Measurements from ENCODE around the gene SFRP4.

The SFRP4 gene

GRCh38 chr7:37899712-37900247, 16.8 kb downstream of the SFRP4 start:
- H3K4me3 ChIP-seq (ENCODE audit: low read length), result no peak overlapping the region
- no peaks in the 10 kb centered on the region for H3F3A ChIP-seq (ENCODE audit: insufficient read depth, low read length)
- H3K9me2 ChIP-seq (replicated peaks; ENCODE audit: insufficient read depth, low read length), result no peaks in the 10 kb centered on the region
- TF ChIP-seq EZH2 (optimal IDR thresholded peaks at IDR 0.05; ENCODE audit: low read depth, low read length) (no peak), CTCF (IDR thresholded peaks at IDR 0.05; ENCODE audit: low read length) (no peak), EZH2phosphoT487 (IDR thresholded peaks at IDR 0.05; ENCODE audit: low read length) (no peak)
- H3K27ac ChIP-seq (ENCODE audit: low read length), result no peak overlapping the region
- no peak overlapping the region for H3K4me2 ChIP-seq (ENCODE audit: low read depth, low read length)
- H3K27me3 ChIP-seq (replicated peaks; ENCODE audit: insufficient read depth, low read length), result no peaks in the 10 kb centered on the region
- H4K20me1 ChIP-seq (ENCODE audit: insufficient read depth, low read length), result no peaks in the 10 kb centered on the region
- no peaks in the 10 kb centered on the region for H3K4me1 ChIP-seq (ENCODE audit: low read length)
- DNase-seq, result no peak
- no peak overlapping the region for H2AFZ ChIP-seq (ENCODE audit: low read length)
- H3K36me3 ChIP-seq (replicated peaks; ENCODE audit: insufficient read depth, low read length), result no peaks in the 10 kb centered on the region
- H3K9ac ChIP-seq (ENCODE audit: low read length), result no peak overlapping the region
- no peaks in the 10 kb centered on the region for H3K79me2 ChIP-seq (ENCODE audit: low read length)
- no peaks in the 10 kb centered on the region for H3K9me3 ChIP-seq (replicated peaks; ENCODE audit: insufficient read depth, low read length)

DNA sequence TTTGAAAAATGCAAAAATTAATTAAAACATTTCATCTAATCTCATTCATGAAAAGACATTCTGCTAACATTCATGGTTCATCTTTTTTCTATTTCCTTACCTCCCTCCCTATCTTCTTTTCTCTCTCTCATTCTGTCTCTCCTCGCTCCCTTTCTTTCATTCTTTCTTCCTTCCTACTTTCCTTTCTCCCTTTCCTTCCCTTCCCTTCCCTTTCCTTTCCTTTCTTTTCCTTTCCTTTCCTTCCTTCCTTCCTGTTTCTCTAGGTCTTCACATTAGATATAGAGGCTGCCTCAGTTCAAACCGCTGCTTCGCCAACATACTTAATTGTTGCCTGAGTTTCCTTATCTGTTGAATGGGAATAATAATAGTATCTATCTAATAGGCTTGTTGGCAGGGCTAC, 21.9 kb downstream of the SFRP4 start:
- no peaks in the 10 kb centered on the region for H3K9me2 ChIP-seq (replicated peaks; ENCODE audit: insufficient read depth, low read length)
- no peaks in the 10 kb centered on the region for H4K20me1 ChIP-seq (ENCODE audit: insufficient read depth, low read length)
- H3K9ac ChIP-seq (ENCODE audit: low read length), result no peak overlapping the region
- H3K27me3 ChIP-seq (replicated peaks; ENCODE audit: insufficient read depth, low read length), result no peaks in the 10 kb centered on the region
- no peak for DNase-seq
- no peaks in the 10 kb centered on the region for H3F3A ChIP-seq (ENCODE audit: insufficient read depth, low read length)
- H3K4me3 ChIP-seq (ENCODE audit: low read length), result no peak overlapping the region
- H2AFZ ChIP-seq (ENCODE audit: low read length), result no peak overlapping the region
- H3K36me3 ChIP-seq (replicated peaks; ENCODE audit: insufficient read depth, low read length), result no peaks in the 10 kb centered on the region
- H3K4me2 ChIP-seq (ENCODE audit: low read depth, low read length), result no peak overlapping the region
- no peak for TF ChIP-seq EZH2 (optimal IDR thresholded peaks at IDR 0.05; ENCODE audit: low read depth, low read length)
- no peak for TF ChIP-seq CTCF (IDR thresholded peaks at IDR 0.05; ENCODE audit: low read length)
- TF ChIP-seq EZH2phosphoT487 (IDR thresholded peaks at IDR 0.05; ENCODE audit: low read length), result no peak
- no peaks in the 10 kb centered on the region for H3K4me1 ChIP-seq (ENCODE audit: low read length)
- H3K27ac ChIP-seq (ENCODE audit: low read length), result no peak overlapping the region
- H3K9me3 ChIP-seq (replicated peaks; ENCODE audit: insufficient read depth, low read length), result no peaks in the 10 kb centered on the region
- no peaks in the 10 kb centered on the region for H3K79me2 ChIP-seq (ENCODE audit: low read length)

GRCh38 chr7:37893359-37893758, 23.3 kb downstream of the SFRP4 start:
- TF ChIP-seq EZH2phosphoT487 (IDR thresholded peaks at IDR 0.05; ENCODE audit: low read length) (no peak), CTCF (IDR thresholded peaks at IDR 0.05; ENCODE audit: low read length) (no peak), EZH2 (optimal IDR thresholded peaks at IDR 0.05; ENCODE audit: low read depth, low read length) (no peak)
- Histone ChIP-seq H3K36me3 (replicated peaks; ENCODE audit: insufficient read depth, low read length) (no peaks in the 10 kb centered on the region), H3K4me2 (ENCODE audit: low read depth, low read length) (no peak overlapping the region), H3K9me3 (replicated peaks; ENCODE audit: insufficient read depth, low read length) (no peaks in the 10 kb centered on the region), H2AFZ (ENCODE audit: low read length) (no peak overlapping the region), H3K9ac (ENCODE audit: low read length) (no peak overlapping the region), H4K20me1 (ENCODE audit: insufficient read depth, low read length) (no peaks in the 10 kb centered on the region), H3K27ac (ENCODE audit: low read length) (no peak overlapping the region), H3K79me2 (ENCODE audit: low read length) (no peaks in the 10 kb centered on the region), H3K9me2 (replicated peaks; ENCODE audit: insufficient read depth, low read length) (no peaks in the 10 kb centered on the region), H3K27me3 (replicated peaks; ENCODE audit: insufficient read depth, low read length) (no peaks in the 10 kb centered on the region), H3F3A (ENCODE audit: insufficient read depth, low read length) (no peaks in the 10 kb centered on the region), H3K4me3 (ENCODE audit: low read length) (no peak overlapping the region), H3K4me1 (ENCODE audit: low read length) (no peaks in the 10 kb centered on the region)
- DNase-seq, result no peak
